ENCODE data around the gene PPP1R36.
"Not testable (repeated sequence)": the region's sequence is repeated elsewhere in the genome, so short reads cannot be mapped to it uniquely, and the experiment has no call there.

The PPP1R36 gene

GRCh38 chr14:64549791-64550620 is at the start of gene PPP1R36:
PPP1R36 (plus strand) TSS chr14:64549961; CDS start chr14:64549998, 37 bp downstream.
- DNase-seq = no peak

GRCh38 chr14:64500088-64500487 is 49.7 kb upstream of the PPP1R36 start:
- DNase-seq = no peak

GRCh38 chr14:64501411-64502171 is 48.2 kb upstream of the PPP1R36 start:
- no peak for DNase-seq

GRCh38 chr14:64502456-64502855 is 47.3 kb upstream of the PPP1R36 start:
- DNase-seq = no peak

GRCh38 chr14:64502887-64503433 is 46.8 kb upstream of the PPP1R36 start:
- no peak for DNase-seq

- peak; percentile 82 for DNase-seq
These were observed 46.1 kb upstream of the PPP1R36 start, which contains the start of gene ZBTB25 for GRCh38 chr14:64503434-64504309. ZBTB25 (minus strand) TSS chr14:64503838; CDS start chr14:64490533, 13,305 bp downstream.

- DNase-seq = peak; percentile 59
These were observed 45.4 kb upstream of the PPP1R36 start, which contains the start of gene ZBTB1 for GRCh38 chr14:64504310-64504896. ZBTB1 (plus strand) TSS chr14:64504770; CDS start chr14:64521505, 16,735 bp downstream.

- DNase-seq = peak; percentile 3
These were observed 44.6 kb upstream of the PPP1R36 start for GRCh38 chr14:64504897-64505794.

GRCh38 chr14:64506721-64507120 is 43.0 kb upstream of the PPP1R36 start:
- no peak for DNase-seq

GRCh38 chr14:64507376-64508156 is 42.2 kb upstream of the PPP1R36 start:
- DNase-seq = no peak

GRCh38 chr14:64508215-64508776 is 41.5 kb upstream of the PPP1R36 start:
- no peak for DNase-seq

GRCh38 chr14:64509036-64509435 is 40.7 kb upstream of the PPP1R36 start:
- no peak for DNase-seq

- DNase-seq = peak; percentile 26
These were observed 38.7 kb upstream of the PPP1R36 start for GRCh38 chr14:64510825-64511671.

GRCh38 chr14:64513271-64513670 is 36.5 kb upstream of the PPP1R36 start:
- no peak for DNase-seq

- DNase-seq = no peak
These were observed 34.7 kb upstream of the PPP1R36 start for GRCh38 chr14:64515053-64515452.

- DNase-seq = no peak
These were observed 32.8 kb upstream of the PPP1R36 start for GRCh38 chr14:64516969-64517368.

GRCh38 chr14:64517667-64518066 is 32.1 kb upstream of the PPP1R36 start:
- not testable (repeated sequence) for DNase-seq

GRCh38 chr14:64518229-64518628 is 31.5 kb upstream of the PPP1R36 start:
- no peak for DNase-seq

GRCh38 chr14:64520699-64521098 is 29.1 kb upstream of the PPP1R36 start:
- no peak for DNase-seq

All from SHP77 treated with DMSO at 0.1 percent for 48 hours (cell line).